HepG2 (cell line): ENCODE data around the gene METTL27. TPM values are rescaled to one million over a fixed set of nuclear protein-coding genes. Genes with fewer than 3 reads are reported as not detected.
A peak's percentile ranks its signal among the peaks of the same experiment; 100 is the strongest.

Source experiments
- ARNTL ChIP-seq: sonication (generic); formaldehyde crosslinking; IDR thresholded peaks from 2 replicates; pipeline ENCODE4 v1.4.0; 2020; ENCODE audit warnings: mild to moderate bottlenecking, missing genetic modification reagents
- CREM ChIP-seq, 2 experiments: sonication (generic) in 1 of 2; formaldehyde crosslinking in 1 of 2; IDR thresholded peaks; 2 replicates each; pipeline versions ENCODE4 v1.4.0 to v1.6.1; 2016 to 2020; ENCODE audit warnings: antibody characterized with exemption in 1 of 2, mild to moderate bottlenecking in 1 of 2, missing genetic modification reagents in 1 of 2
- FLYWCH1 ChIP-seq: sonication (generic); formaldehyde crosslinking; IDR thresholded peaks from 2 replicates; pipeline ENCODE4 v1.8.1; 2023; ENCODE audit warnings: mild to moderate bottlenecking, missing genetic modification reagents
- FOXO4 ChIP-seq: sonication (generic); formaldehyde crosslinking; conservative IDR thresholded peaks from 2 replicates; pipeline ENCODE4 v1.8.1; 2023; ENCODE audit warnings: missing genetic modification reagents
- IRF1 ChIP-seq: sonication (generic); formaldehyde crosslinking; IDR thresholded peaks from 2 replicates; pipeline ENCODE4 v1.4.0; 2020; ENCODE audit warnings: low read depth, mild to moderate bottlenecking, missing genetic modification reagents
- NFKB2 ChIP-seq: sonication (generic); formaldehyde crosslinking; IDR thresholded peaks from 2 replicates; pipeline ENCODE4 v1.4.0; 2020; ENCODE audit warnings: missing genetic modification reagents, borderline replicate concordance
- NFYB ChIP-seq: sonication (generic); formaldehyde crosslinking; IDR thresholded peaks from 2 replicates; pipeline ENCODE4 v1.4.0; 2020; ENCODE audit warnings: missing genetic modification reagents
- NFYC ChIP-seq: IDR thresholded peaks from 2 replicates; pipeline ENCODE4 v1.6.1; 2016; ENCODE audit warnings: missing genetic modification reagents, missing compliant biosample characterization
- RXRB ChIP-seq: IDR thresholded peaks from 2 replicates; pipeline ENCODE4 v1.6.1; 2016; ENCODE audit warnings: borderline replicate concordance, missing genetic modification reagents, missing compliant biosample characterization
- SIN3B ChIP-seq: fragments of 150-350 bp; IDR thresholded peaks from 2 replicates; pipeline ENCODE4 v1.6.1; 2014; ENCODE audit warnings: low read length
- SRSF9 ChIP-seq: fragments of 200-400 bp; formaldehyde crosslinking; IDR thresholded peaks from 2 replicates; pipeline ENCODE4 v1.6.1; 2018; ENCODE audit warnings: borderline replicate concordance, mild to moderate bottlenecking, low read depth, low read length; ENCODE audit not compliant: insufficient read depth, poor library complexity, severe bottlenecking
- ZFYVE20 ChIP-seq: sonication (generic); formaldehyde crosslinking; IDR thresholded peaks from 2 replicates; pipeline ENCODE4 v1.8.0; 2023; ENCODE audit warnings: low read depth, mild to moderate bottlenecking, moderate library complexity, missing genetic modification reagents, borderline replicate concordance
- ZHX1 ChIP-seq: sonication (generic); formaldehyde crosslinking; IDR thresholded peaks from 2 replicates; pipeline ENCODE4 v1.8.1; 2022; ENCODE audit warnings: low read depth, mild to moderate bottlenecking, missing genetic modification reagents
- ZNF503 ChIP-seq: sonication (generic); formaldehyde crosslinking; IDR thresholded peaks from 2 replicates; pipeline ENCODE4 v1.4.0; 2020; ENCODE audit warnings: missing genetic modification reagents
- ZNF615 ChIP-seq: sonication (generic); formaldehyde crosslinking; IDR thresholded peaks from 2 replicates; pipeline ENCODE4 v1.5.0; 2020; ENCODE audit warnings: mild to moderate bottlenecking, missing genetic modification reagents, borderline replicate concordance
- ZNF674 ChIP-seq: sonication (generic); formaldehyde crosslinking; IDR thresholded peaks from 2 replicates; pipeline ENCODE4 v1.5.0; 2020; ENCODE audit warnings: low read depth, mild to moderate bottlenecking, missing genetic modification reagents
- ZNF770 ChIP-seq: sonication (generic); formaldehyde crosslinking; IDR thresholded peaks from 2 replicates; pipeline ENCODE4 v1.5.0; 2020; ENCODE audit warnings: mild to moderate bottlenecking, missing genetic modification reagents
- ZNF777 ChIP-seq: sonication (generic); formaldehyde crosslinking; IDR thresholded peaks from 2 replicates; pipeline ENCODE4 v1.4.0; 2020; ENCODE audit warnings: missing genetic modification reagents
- ZNF891 ChIP-seq: sonication (generic); formaldehyde crosslinking; IDR thresholded peaks from 2 replicates; pipeline ENCODE4 v1.5.0; 2020; ENCODE audit warnings: mild to moderate bottlenecking, missing genetic modification reagents
- polyA plus RNA-seq, 8 experiments: library from polyadenylated mRNA; depleted of rRNA in 3 of 8; stranded (reverse) in 7 of 8; unstranded in 1 of 8; fragments of >200 nt; fragmentation: Illumina TruSeq in 4 of 8; extraction: Trizol in 4 of 8; gene quantifications; 2 replicates each; pipeline versions ENCODE4 v1.2.1 to v1.2.3, GENCODE V29; 2011 to 2016; ENCODE audit warnings: low read depth in 4 of 8, missing spikeins in 1 of 8, mixed read lengths in 1 of 8; ENCODE audit not compliant: insufficient read depth in 1 of 8
- total RNA-seq, 5 experiments: library from RNA; depleted of rRNA; stranded (reverse); fragments of >200 nt; fragmentation: Illumina TruSeq; extraction: Trizol; gene quantifications; 2 replicates each; pipeline ENCODE4 v1.2.3, GENCODE V29; 2016; ENCODE audit warnings: low read depth in 1 of 5

Gene METTL27
- total and polyA plus RNA-seq, 2 of the 13 experiments (the other 11 are each of a cell fraction or from before 2014, with no cell fraction given) = 2.0 to 3.0 TPM

- peak; percentile 78 for TF ChIP-seq ZNF770 (CRISPR knock-in tag)
- TF ChIP-seq SIN3B = no peak
- TF ChIP-seq ZHX1 (CRISPR knock-in tag) = no peak
- no peak for TF ChIP-seq CREM (IDR thresholded peaks at IDR 0.05)
- TF ChIP-seq CREM (CRISPR knock-in tag; IDR thresholded peaks at IDR 0.05) = no peak
- TF ChIP-seq ARNTL (CRISPR knock-in tag) = no peak
- TF ChIP-seq SRSF9 = no peak
- TF ChIP-seq ZNF777 (CRISPR knock-in tag) = no peak
- TF ChIP-seq IRF1 (CRISPR knock-in tag) = no peak
- peak; percentile 83 for TF ChIP-seq NFYB (CRISPR knock-in tag)
- no peak for TF ChIP-seq ZNF615
- TF ChIP-seq NFKB2 = peak; percentile 51; the same call in 1 of the 2 replicates
- no peak for TF ChIP-seq ZNF674 (CRISPR knock-in tag)
- no peak; the same call in 1 of the 2 replicates for TF ChIP-seq RXRB (CRISPR knock-in tag)
- TF ChIP-seq ZNF503 (CRISPR knock-in tag) = no peak
- peak; percentile 32; the same call in 1 of the 2 replicates for TF ChIP-seq ZNF891
- no peak for TF ChIP-seq FLYWCH1 (CRISPR knock-in tag)
- TF ChIP-seq FOXO4 (CRISPR knock-in tag) = no peak
- peak; percentile 81 for TF ChIP-seq NFYC (CRISPR knock-in tag)
- no peak for TF ChIP-seq ZFYVE20
Measured at GRCh38 chr7:73842067-73842976, at the start of gene METTL27 (continued).
